Activated CD8-positive, alpha-beta T cell treated with anti-CD3 and anti-CD28 coated beads, Interleukin-2, amount 10 ng/mL, durations not matched to agents 7 days and 5 days (primary cell): ENCODE data around the gene ERCC6L2. TPM values are rescaled to one million over a fixed set of nuclear protein-coding genes. Genes with fewer than 3 reads are reported as not detected.

Experiments used
- ATAC-seq: fragments of 150-1000 bp; cut with Tn5 transposase; one replicate; pipeline ENCODE4 v1.10.0; 2021; ENCODE audit warnings: moderate library complexity
- CTCF ChIA-PET: fragments of 350-600 bp; sonication (Branson Sonifier 250); formaldehyde crosslinking; loops from one replicate; lab custom pipeline; 2021; ENCODE audit warnings: antibody characterized with exemption; lab: Charles Lee
- POLR2A ChIA-PET: fragments of 350-600 bp; sonication (Branson Sonifier 250); formaldehyde crosslinking; loops from one replicate; lab custom pipeline; 2021; ENCODE audit warnings: antibody characterized with exemption; lab: Charles Lee
- DNase-seq: peaks from one replicate; pipeline ENCODE4 v3.0.0-alpha.2; 2020
- H3K27ac Mint-ChIP-seq: one replicate; pipeline ENCODE4 v1.8.0; 2021; ENCODE audit warnings: mild to moderate bottlenecking, mixed read lengths
- H3K27me3 Mint-ChIP-seq: one replicate; pipeline ENCODE4 v1.8.0; 2021; ENCODE audit warnings: low read depth, mixed read lengths
- H3K36me3 Mint-ChIP-seq: one replicate; pipeline ENCODE4 v1.8.0; 2021; ENCODE audit warnings: low read depth, mixed read lengths
- H3K4me1 Mint-ChIP-seq: one replicate; pipeline ENCODE4 v1.8.0; 2021; ENCODE audit warnings: low read depth, mixed read lengths
- H3K4me3 Mint-ChIP-seq: one replicate; pipeline ENCODE4 v1.8.0; 2021; ENCODE audit warnings: mild to moderate bottlenecking, mixed read lengths
- H3K9me3 Mint-ChIP-seq: one replicate; pipeline ENCODE4 v1.8.0; 2022; ENCODE audit warnings: mixed read lengths; ENCODE audit not compliant: insufficient read depth
- total RNA-seq, 2 experiments: library from RNA; stranded (reverse); gene quantifications; one replicate each; pipeline ENCODE4 v1.2.3, GENCODE V29; 2021

ERCC6L2 gene
- 10 to 100 TPM; 32.2 to 33.1 TPM for total RNA-seq

- CTCF ChIA-PET, result interaction anchor here (0.7 to 2.5 kb wide), 8 partner anchors 8 to 363 kb away, joined by 3 to 8 read pairs (median 3); no protein-coding TSS in a partner anchor
- no peak within 1 kb of the TSS for H3K27ac Mint-ChIP-seq
- no peaks in the 10 kb centered on the region for H3K27me3 Mint-ChIP-seq
- peaks cover 49% of the 10 kb centered on the region for H3K36me3 Mint-ChIP-seq
- DNase-seq, result peak; percentile 96
- ATAC-seq, result peak; percentile 84
- POLR2A ChIA-PET, result interaction anchor here (0.7 to 3.1 kb wide), 20 partner anchors 9 to 558 kb away, joined by 3 to 27 read pairs (median 4); partner anchors contain the start of gene FANCC
- no peak within 1 kb of the TSS for H3K4me3 Mint-ChIP-seq
- H3K9me3 Mint-ChIP-seq, result no peaks in the 10 kb centered on the region
- peaks cover 26% of the 10 kb centered on the region for H3K4me1 Mint-ChIP-seq
These were observed at the start of gene ERCC6L2 for GRCh38 chr9:95875305-95876137. Gene ERCC6L2 (plus strand): TSS chr9:95875691. CDS start chr9:95876039, 348 bp downstream.

GRCh38 chr9:95826183-95826838 is 49.2 kb upstream of the ERCC6L2 start:
- no peak for ATAC-seq
- Mint-ChIP-seq H3K4me1 (peaks cover 37% of the 10 kb centered on the region), H3K9me3 (no peaks in the 10 kb centered on the region)

GRCh38 chr9:95830768-95831167 is 44.7 kb upstream of the ERCC6L2 start:
- Mint-ChIP-seq H3K36me3 (peaks cover 2% of the 10 kb centered on the region), H3K9me3 (no peaks in the 10 kb centered on the region), H3K27ac (no peak overlapping the region), H3K4me1 (peaks cover 33% of the 10 kb centered on the region), H3K27me3 (peaks cover 51% of the 10 kb centered on the region), H3K4me3 (no peak overlapping the region)
- DNase-seq (no peak), ATAC-seq (no peak)
- POLR2A ChIA-PET, result no interaction called here
- CTCF ChIA-PET, result no interaction called here

More at GRCh38 chr9:95826183-95826838, 49.2 kb upstream of the ERCC6L2 start:
- Mint-ChIP-seq H3K27ac (no peak overlapping the region), H3K4me3 (no peak overlapping the region), H3K27me3 (peaks cover 59% of the 10 kb centered on the region), H3K36me3 (no peaks in the 10 kb centered on the region)
- DNase-seq, result no peak
- ChIA-PET CTCF (no interaction called here), POLR2A (no interaction called here)

GRCh38 chr9:95831810-95832209 is 43.7 kb upstream of the ERCC6L2 start:
- CTCF ChIA-PET, result no interaction called here
- H3K4me3 Mint-ChIP-seq, result no peak overlapping the region
- no peak overlapping the region for H3K27ac Mint-ChIP-seq
- H3K36me3 Mint-ChIP-seq, result peaks cover 3% of the 10 kb centered on the region
- ATAC-seq (no peak), DNase-seq (no peak)
- POLR2A ChIA-PET, result interaction anchor here (0.8 kb wide), 1 partner anchor 43 kb away, joined by 3 read pairs; the partner anchor contains the start of gene ERCC6L2
- H3K4me1 Mint-ChIP-seq, result peaks cover 28% of the 10 kb centered on the region
- H3K27me3 Mint-ChIP-seq, result peaks cover 45% of the 10 kb centered on the region
- H3K9me3 Mint-ChIP-seq, result no peaks in the 10 kb centered on the region

GRCh38 chr9:95833546-95834178 is 41.8 kb upstream of the ERCC6L2 start:
- ChIA-PET CTCF (no interaction called here), POLR2A (no interaction called here)

DNA sequence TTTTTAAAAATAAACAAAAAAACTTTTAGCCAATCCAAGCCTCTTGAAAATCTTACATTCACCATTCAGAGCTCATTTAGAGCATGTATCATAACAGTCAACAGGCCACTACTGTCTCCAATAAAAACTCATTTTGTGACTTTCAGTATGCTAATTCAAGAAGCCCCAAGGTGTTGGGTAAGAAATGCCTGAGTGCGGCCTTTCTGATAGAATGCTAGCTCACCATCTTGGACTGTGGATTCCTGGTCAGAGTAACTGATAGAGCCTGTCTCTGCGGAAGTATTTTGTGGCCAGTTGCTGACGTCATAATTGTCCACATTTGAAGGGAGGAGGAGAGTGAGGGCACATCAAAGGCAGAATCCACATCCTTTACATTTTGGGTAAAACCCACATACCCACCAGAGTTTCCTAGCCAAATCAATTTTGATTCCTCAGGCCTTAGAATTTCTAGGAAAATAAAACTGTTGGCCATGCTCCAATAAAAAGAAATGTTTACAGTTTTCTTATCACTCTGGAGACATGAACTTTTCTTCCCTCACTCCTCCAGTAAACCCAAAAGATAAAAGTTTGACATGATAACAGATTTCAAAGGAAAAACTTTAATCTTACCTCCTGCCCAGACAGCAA is 41.1 kb upstream of the ERCC6L2 start:
- H3K27ac Mint-ChIP-seq, result peak overlapping the region; percentile 31
- peak; percentile 58 for DNase-seq
- H3K4me3 Mint-ChIP-seq, result peak overlapping the region; percentile 9
- H3K4me1 Mint-ChIP-seq, result peaks cover 27% of the 10 kb centered on the region
- H3K36me3 Mint-ChIP-seq, result peaks cover 12% of the 10 kb centered on the region
- H3K27me3 Mint-ChIP-seq, result peaks cover 28% of the 10 kb centered on the region
- ATAC-seq, result peak; percentile 65
- ChIA-PET POLR2A (no interaction called here), CTCF (no interaction called here)
- H3K9me3 Mint-ChIP-seq, result no peaks in the 10 kb centered on the region

More at GRCh38 chr9:95833546-95834178, 41.8 kb upstream of the ERCC6L2 start:
- DNase-seq, result no peak
- Mint-ChIP-seq H3K27ac (no peak overlapping the region), H3K4me1 (peaks cover 27% of the 10 kb centered on the region), H3K4me3 (no peak overlapping the region), H3K36me3 (peaks cover 12% of the 10 kb centered on the region), H3K27me3 (peaks cover 31% of the 10 kb centered on the region), H3K9me3 (no peaks in the 10 kb centered on the region)
- ATAC-seq, result no peak

DNA sequence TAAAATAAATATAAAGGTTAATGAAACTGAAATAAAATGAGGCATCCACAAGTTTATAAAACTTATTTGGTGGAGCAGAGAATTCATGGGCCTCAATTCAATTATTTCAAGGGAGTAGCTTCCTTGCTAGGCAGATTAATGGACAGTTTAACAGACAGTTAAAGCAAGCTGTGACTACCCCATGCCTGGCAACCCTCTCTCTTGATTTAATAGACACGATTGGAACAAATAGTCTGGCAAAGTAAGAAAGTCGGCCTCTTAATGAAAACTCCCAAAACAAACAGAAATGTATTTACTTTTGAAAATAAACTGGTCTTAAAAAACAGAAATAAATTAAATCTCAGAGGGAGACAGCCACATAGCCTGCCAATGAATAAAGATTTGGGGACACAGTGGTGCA is 40.1 kb upstream of the ERCC6L2 start:
- Mint-ChIP-seq H3K27me3 (peaks cover 19% of the 10 kb centered on the region), H3K36me3 (peaks cover 12% of the 10 kb centered on the region), H3K4me3 (no peak overlapping the region), H3K4me1 (peaks cover 27% of the 10 kb centered on the region), H3K27ac (no peak overlapping the region), H3K9me3 (no peaks in the 10 kb centered on the region)
- ChIA-PET POLR2A (interaction anchor here (1.0 kb wide), 1 partner anchor 40 kb away, joined by 3 read pairs; the partner anchor contains the start of gene ERCC6L2), CTCF (no interaction called here)
- DNase-seq (no peak), ATAC-seq (no peak)

DNA sequence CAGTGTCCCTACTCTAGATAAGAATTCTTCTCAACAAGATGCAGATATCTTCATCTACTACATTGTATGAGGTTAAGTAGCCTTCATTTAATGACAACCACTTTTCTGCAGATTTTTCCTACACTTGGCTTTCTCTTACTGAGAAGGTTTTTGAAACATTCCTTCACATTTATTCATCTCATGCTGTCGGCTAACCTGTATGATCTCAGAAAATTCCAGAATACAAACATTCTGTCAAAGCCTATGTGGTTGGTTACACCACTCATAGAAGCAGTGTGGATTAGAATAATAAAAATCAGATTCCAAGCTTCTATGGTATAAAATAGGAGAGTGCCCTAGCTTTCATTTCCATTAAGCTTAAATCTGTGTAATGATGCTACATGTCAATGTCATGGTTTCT is 39.4 kb upstream of the ERCC6L2 start:
- no peak overlapping the region for H3K4me3 Mint-ChIP-seq
- H3K4me1 Mint-ChIP-seq, result peaks cover 27% of the 10 kb centered on the region
- no peak overlapping the region for H3K27ac Mint-ChIP-seq
- CTCF ChIA-PET, result no interaction called here
- POLR2A ChIA-PET, result interaction anchor here (1.0 kb wide), 1 partner anchor 39 kb away, joined by 3 read pairs; the partner anchor contains the start of gene ERCC6L2
- DNase-seq (no peak), ATAC-seq (no peak)
- H3K27me3 Mint-ChIP-seq, result peaks cover 20% of the 10 kb centered on the region
- peaks cover 12% of the 10 kb centered on the region for H3K36me3 Mint-ChIP-seq
- H3K9me3 Mint-ChIP-seq, result no peaks in the 10 kb centered on the region

DNA sequence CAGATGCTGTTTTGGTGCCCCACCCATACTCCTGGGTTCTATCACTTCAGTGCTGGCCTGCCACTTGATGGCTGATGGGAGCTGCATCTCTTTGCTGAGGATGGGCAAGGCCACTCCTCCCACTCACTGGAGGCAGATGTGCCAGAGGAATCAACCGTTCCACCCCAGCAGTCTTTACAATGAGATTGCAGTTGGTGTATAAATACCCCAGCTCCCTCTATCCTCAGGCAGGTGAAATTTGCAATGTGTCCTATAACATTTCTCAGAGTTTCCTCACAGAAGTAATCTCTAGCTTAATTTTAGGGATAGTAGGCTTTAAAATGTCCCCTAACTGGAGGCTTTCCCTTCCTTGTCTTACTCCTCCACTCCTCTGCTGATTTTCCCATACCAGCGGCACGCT is 36.5 kb upstream of the ERCC6L2 start:
- POLR2A ChIA-PET, result no interaction called here
- Mint-ChIP-seq H3K27me3 (peaks cover 6% of the 10 kb centered on the region), H3K4me3 (no peak overlapping the region), H3K27ac (no peak overlapping the region), H3K4me1 (peaks cover 20% of the 10 kb centered on the region), H3K9me3 (no peaks in the 10 kb centered on the region), H3K36me3 (peaks cover 12% of the 10 kb centered on the region)
- no peak for DNase-seq
- CTCF ChIA-PET, result interaction anchor here (0.9 kb wide), 2 partner anchors 10 to 16 kb away, joined by 3 read pairs; no protein-coding TSS in a partner anchor
- ATAC-seq, result no peak

DNA sequence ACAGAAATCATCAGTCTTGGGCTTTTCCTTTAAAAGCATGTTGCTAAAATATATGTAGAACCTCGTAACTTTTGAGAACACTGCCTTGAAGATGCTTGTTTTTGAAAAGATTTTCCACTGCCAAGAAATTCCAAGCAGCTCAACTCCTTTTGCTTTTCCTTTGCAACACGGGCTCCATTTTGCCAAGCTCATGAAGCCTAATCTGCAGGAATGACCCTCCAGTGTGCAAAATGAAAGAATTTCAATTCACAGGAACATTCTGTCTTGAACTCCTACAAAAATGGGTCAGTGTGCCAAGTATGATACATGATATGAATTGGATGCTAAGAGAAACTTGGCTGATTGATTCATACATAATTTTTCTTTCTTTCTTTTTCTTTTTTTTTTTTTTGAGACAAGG is 35.4 kb upstream of the ERCC6L2 start:
- ChIA-PET CTCF (no interaction called here), POLR2A (no interaction called here)
- ATAC-seq, result no peak
- Mint-ChIP-seq H3K4me1 (peaks cover 9% of the 10 kb centered on the region), H3K9me3 (no peaks in the 10 kb centered on the region), H3K36me3 (peaks cover 12% of the 10 kb centered on the region), H3K27ac (no peak overlapping the region), H3K4me3 (no peak overlapping the region), H3K27me3 (peaks cover 6% of the 10 kb centered on the region)
- DNase-seq, result no peak

DNA sequence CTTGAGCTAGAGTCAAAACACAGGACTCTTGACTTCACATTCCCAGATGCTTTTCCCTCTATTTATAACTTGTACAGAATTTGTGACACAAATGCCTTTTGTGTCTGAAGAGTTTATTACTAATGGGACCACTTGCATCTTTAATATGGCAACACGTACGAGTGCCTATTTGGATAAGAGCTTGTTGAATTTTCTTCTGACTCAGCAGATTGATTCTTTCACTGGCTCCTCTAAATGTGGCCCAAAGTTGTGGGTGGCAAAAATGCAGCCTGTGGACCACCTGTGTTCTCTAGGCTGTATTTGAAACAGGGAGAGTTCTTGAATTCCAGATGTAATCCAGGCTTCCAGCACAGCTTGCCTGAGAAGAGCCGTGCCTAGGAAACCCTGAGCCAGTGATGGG is 34.1 kb upstream of the ERCC6L2 start:
- CTCF ChIA-PET, result no interaction called here
- Mint-ChIP-seq H3K4me3 (no peak overlapping the region), H3K9me3 (no peaks in the 10 kb centered on the region), H3K36me3 (peaks cover 12% of the 10 kb centered on the region), H3K27me3 (peaks cover 6% of the 10 kb centered on the region), H3K27ac (no peak overlapping the region), H3K4me1 (no peaks in the 10 kb centered on the region)
- POLR2A ChIA-PET, result no interaction called here
- no peak for DNase-seq
- ATAC-seq, result no peak
